ENCODE data around the gene CCL16.

The CCL16 gene

DNA sequence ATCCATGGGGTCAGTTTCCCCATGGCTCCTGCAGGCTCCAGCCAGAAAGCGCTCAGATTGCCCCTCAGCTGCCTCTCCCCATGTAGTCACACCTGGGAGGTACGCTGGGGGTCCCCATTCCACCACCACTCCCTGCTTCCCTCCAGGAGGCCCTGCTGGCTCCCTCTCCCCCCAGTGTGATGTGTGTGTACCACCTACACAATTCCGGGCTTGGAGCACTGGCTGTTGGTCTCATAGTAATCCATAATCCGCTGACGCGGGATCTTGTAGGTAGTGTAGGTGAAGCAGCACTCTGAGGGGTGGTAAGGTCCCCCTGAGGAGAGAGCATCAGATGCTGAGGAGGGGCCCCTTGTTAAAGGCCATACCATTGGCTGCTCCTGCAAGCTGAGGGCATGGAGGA, 2.8 kb upstream of the CCL16 start:
- TF ChIP-seq, protein P1, sequence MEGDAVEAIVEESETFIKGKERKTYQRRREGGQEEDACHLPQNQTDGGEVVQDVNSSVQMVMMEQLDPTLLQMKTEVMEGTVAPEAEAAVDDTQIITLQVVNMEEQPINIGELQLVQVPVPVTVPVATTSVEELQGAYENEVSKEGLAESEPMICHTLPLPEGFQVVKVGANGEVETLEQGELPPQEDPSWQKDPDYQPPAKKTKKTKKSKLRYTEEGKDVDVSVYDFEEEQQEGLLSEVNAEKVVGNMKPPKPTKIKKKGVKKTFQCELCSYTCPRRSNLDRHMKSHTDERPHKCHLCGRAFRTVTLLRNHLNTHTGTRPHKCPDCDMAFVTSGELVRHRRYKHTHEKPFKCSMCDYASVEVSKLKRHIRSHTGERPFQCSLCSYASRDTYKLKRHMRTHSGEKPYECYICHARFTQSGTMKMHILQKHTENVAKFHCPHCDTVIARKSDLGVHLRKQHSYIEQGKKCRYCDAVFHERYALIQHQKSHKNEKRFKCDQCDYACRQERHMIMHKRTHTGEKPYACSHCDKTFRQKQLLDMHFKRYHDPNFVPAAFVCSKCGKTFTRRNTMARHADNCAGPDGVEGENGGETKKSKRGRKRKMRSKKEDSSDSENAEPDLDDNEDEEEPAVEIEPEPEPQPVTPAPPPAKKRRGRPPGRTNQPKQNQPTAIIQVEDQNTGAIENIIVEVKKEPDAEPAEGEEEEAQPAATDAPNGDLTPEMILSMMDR (IDR thresholded peaks at IDR 0.05; ENCODE audit: low read depth, low read length) = no peak
- no peak overlapping the region for H3K4me3 ChIP-seq (ENCODE audit: low read depth, low read length)

DNA sequence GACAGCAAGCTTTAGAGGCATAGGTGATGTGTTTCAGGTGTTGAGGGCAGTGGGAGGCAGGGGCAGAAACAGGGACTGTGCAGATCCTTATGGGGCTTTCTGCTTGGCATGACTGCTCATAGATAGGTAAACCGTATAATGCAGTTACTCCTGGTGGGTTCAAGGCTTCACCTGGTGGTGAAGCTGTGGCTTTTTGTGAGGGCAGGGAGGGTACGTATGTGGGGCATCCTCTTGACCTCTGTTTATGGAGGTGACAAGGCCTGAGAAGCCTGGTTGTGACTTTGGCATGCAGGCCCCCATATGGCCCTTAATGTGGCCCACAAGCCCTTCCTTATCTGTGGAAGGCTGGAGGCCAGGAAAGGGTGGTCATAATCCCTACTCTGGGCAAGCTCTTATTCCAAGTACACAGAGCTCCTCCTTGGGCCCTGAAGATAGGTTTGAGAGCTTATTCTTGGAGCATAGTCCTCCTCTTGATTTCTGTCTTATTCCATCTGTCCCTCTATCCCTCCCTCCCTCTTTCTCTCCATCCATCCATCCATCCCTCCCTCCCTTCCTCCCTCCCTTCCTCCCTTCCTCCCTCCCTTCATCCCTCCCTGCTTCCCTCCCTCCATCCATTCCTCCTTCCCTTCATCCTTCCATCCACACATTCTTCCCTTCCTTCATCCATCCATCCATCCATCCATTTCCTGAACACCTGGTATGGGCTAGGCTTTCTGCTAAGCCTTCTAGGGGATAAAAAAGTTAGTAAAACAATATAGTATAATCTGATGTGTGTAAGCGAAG, 1.3 kb upstream of the CCL16 start:
- no peak overlapping the region for H3K4me3 ChIP-seq (ENCODE audit: low read depth, low read length)
- TF ChIP-seq, protein P1 (IDR thresholded peaks at IDR 0.05; ENCODE audit: low read depth, low read length) = no peak

DNA sequence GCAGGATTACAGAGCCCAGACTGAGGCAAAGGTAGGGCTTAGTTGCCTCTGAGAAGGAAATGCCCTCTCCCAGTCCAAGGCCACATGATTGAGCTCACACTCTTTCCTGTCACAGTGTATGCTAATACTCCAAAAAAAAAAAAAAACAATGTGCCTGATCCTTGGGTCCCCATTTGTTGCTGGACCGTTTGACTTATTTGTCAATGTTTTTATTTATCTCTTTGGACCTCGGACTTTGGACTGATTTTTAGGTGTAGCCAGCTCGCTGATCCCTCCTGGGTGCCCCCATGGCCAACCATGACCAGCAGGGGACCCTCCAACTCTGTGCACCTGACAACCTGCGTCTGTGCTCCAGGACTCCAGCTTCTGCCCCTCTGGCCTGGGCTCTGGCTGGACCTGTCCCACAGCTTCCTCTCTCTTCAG, 622 bp upstream of the CCL16 start:
- TF ChIP-seq, protein P1 (IDR thresholded peaks at IDR 0.05; ENCODE audit: low read depth, low read length) = no peak

DNA sequence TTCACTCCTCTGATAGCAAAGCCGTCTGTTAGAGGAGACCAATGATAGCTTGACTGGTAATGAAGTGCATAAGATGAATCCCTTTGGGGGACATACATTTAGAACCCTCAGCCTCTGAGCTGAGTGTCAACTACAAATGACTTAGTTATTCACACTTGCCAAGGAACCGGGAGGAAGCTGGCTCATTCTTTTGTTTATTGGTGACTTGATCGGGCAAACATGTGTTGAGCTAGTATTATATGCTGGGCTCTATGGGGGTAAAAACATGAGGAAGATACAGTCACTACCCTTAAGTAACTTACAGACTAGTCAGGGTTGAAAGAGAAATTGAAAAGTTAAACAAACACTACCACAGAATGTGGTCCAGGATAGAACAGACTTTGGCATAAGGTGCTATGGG, 3.0 kb downstream of the CCL16 start:
- TF ChIP-seq, protein P1 (IDR thresholded peaks at IDR 0.05; ENCODE audit: low read depth, low read length) = no peak
- no peak overlapping the region for H3K4me3 ChIP-seq (ENCODE audit: low read depth, low read length)

More for the DNA sequence above, 622 bp upstream of the CCL16 start:
- H3K4me3 ChIP-seq (ENCODE audit: low read depth, low read length) = no peak overlapping the region

DNA sequence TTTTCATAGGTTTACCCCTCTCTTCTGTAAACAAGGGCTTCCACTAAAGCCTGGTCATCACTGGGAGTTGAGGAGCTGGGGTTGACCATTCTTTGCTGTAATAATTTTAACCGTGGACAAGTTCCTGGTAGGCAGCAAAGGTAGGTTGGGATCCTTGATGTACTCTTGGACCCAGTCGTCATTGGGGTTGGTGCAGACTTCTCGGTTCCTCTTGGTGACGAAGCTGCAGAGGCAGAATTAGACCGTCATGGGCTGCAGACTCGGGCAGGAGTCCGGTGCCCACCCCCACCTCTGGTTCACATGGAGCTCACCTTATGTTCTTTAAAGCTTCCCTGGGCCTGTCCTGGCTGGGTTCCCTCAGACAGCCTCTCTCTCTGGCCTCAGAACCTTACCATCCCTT, 3.8 kb downstream of the CCL16 start:
- no peak overlapping the region for H3K4me3 ChIP-seq (ENCODE audit: low read depth, low read length)
- TF ChIP-seq, protein P1 (IDR thresholded peaks at IDR 0.05; ENCODE audit: low read depth, low read length) = no peak

DNA sequence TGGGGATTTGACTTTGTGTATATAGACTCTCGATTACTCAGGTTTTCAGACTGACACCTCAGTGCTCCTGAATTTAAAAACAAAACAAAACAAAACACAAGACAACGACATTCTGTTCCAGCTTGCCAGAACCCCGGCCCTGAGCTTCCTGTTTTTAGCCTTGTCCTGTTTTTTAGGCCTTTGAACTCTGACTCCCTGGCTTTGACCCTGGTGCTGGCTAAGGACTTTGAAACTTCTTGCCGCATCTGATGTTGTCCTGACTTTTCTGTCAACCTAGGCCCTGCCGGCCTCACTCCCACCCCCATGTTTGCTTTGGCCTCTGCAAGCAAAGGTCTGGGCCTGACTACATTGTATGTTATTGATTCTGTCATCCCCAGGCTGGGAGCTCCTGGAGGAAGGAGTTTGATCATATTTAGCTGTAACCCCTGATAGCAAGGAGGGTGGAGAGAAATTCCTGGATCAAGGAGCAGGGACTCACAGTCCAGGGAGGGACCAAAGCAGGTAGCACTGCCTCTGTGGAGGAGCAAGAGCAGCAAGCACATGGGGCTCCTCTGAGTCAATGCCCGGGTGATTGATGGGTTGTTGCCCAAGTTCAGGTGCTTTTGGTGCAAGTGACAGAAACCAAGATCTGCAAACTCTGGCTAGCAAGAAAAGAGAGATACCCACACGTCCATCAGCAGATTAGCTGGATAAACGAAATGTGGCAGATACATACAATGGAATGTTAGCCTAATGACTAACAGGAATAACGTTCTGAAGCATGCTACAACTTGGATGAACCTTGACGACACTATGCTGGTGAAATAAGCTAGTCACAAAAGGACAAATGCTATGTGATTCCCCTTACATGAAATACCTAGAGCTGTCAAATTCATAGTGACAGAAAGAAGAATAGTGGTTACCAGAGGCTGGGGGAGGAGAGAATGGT, 7.7 kb downstream of the CCL16 start:
- no peak overlapping the region for H3K4me3 ChIP-seq (ENCODE audit: low read depth, low read length)

More for the DNA sequence above, 7.7 kb downstream of the CCL16 start:
- TF ChIP-seq, protein P1 (IDR thresholded peaks at IDR 0.05; ENCODE audit: low read depth, low read length) = no peak
